ENCODE measurements around the gene IGSF6.

IGSF6 gene

DNA sequence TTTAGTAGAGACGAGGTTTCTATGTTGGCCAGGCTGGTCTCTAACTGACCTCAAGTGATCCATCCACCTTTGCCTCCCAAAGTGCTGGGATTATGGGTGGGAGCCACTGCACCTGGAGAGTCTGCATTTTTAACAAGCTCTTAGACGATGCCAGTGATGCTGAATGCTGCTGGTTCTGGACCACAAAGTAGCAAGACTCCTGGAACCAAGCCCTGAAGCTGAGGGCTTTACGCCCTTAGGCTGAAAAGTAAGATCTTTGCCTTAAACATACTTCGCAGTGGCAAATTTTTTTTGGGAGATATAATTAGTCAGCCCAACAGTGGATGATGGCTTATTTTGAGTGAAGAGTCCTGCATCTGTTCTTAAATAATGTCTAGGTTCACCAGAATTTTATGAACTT lies 39.0 kb downstream of the IGSF6 start:
- Histone ChIP-seq H3K4me3 (replicated peaks; ENCODE audit: low read depth, low read length) (no peak overlapping the region), H3K36me3 (ENCODE audit: control insufficient read depth, insufficient read depth, low read length) (no peaks in the 10 kb centered on the region; the same call in 1 of the 2 replicates), H3K27me3 (replicated peaks; ENCODE audit: control insufficient read depth, insufficient read depth, low read length) (no peaks in the 10 kb centered on the region)
- TF ChIP-seq, protein P1, sequence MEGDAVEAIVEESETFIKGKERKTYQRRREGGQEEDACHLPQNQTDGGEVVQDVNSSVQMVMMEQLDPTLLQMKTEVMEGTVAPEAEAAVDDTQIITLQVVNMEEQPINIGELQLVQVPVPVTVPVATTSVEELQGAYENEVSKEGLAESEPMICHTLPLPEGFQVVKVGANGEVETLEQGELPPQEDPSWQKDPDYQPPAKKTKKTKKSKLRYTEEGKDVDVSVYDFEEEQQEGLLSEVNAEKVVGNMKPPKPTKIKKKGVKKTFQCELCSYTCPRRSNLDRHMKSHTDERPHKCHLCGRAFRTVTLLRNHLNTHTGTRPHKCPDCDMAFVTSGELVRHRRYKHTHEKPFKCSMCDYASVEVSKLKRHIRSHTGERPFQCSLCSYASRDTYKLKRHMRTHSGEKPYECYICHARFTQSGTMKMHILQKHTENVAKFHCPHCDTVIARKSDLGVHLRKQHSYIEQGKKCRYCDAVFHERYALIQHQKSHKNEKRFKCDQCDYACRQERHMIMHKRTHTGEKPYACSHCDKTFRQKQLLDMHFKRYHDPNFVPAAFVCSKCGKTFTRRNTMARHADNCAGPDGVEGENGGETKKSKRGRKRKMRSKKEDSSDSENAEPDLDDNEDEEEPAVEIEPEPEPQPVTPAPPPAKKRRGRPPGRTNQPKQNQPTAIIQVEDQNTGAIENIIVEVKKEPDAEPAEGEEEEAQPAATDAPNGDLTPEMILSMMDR (IDR thresholded peaks at IDR 0.05; ENCODE audit: insufficient read depth, low read length, poor library complexity, severe bottlenecking), result no peak
- DNase-seq (ENCODE audit: extremely low read depth, insufficient read length), result no peak

DNA sequence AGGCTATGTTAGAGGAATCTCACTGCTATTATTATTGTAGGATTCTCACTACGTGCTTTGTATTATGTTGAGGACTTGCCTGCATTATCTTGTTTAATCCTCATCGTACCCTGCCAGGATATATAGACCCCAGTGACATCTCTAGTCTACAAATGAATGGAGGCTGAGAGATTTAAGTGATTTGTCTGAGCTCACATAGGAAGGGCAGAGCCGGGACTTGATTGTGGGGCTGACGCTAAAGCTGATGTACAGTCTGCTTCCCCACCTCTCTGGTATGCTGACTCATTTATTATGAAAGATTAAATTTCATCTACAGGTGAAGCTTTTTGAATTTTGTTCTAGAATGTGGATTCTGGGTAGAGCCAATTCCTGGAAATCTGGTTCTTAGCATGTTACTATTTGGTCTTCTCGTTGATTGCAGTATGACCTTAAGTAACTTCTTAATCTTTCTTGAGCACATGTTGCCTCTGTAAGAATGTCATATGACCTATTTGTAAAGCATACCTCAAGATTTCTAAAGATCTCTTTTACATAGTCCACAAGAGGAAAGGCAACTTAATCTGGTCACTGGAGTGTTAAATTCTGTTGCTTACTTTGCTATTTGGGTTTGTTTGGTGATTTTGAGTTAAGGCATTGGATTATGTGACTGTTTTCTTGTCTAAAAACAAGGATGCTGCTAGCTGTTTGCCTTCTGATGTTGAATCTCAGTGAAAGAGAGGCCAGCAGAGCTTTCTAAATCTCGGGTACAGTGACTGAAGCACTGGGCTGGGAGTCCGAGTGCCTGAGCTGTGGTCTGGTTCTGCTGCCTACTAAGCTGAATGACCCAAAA lies 40.6 kb downstream of the IGSF6 start:
- no peaks in the 10 kb centered on the region for H3K27me3 ChIP-seq (replicated peaks; ENCODE audit: control insufficient read depth, insufficient read depth, low read length)
- no peak overlapping the region for H3K4me3 ChIP-seq (replicated peaks; ENCODE audit: low read depth, low read length)
- no peaks in the 10 kb centered on the region; the same call in 1 of the 2 replicates for H3K36me3 ChIP-seq (ENCODE audit: control insufficient read depth, insufficient read depth, low read length)
- TF ChIP-seq, protein P1 (IDR thresholded peaks at IDR 0.05; ENCODE audit: insufficient read depth, low read length, poor library complexity, severe bottlenecking), result no peak
- no peak for DNase-seq (ENCODE audit: extremely low read depth, insufficient read length)

DNA sequence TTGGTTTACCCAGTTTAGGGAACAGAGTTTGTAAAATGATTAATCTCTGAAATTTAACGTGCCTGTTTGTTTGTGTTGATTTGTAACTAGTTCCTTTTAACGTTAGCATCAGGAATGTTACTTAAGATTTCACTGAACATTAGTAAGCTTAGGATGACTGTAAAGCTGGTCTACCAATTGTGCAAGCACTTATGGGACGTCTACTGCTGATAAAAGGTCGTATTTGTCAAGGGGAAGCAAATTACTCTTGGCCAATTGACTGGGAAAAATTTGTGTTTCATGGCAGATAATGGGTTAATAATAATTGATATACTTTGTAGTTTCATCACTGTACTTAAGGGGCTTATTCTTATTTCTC lies 41.2 kb downstream of the IGSF6 start:
- Histone ChIP-seq H3K36me3 (ENCODE audit: control insufficient read depth, insufficient read depth, low read length) (no peaks in the 10 kb centered on the region; the same call in 1 of the 2 replicates), H3K27me3 (replicated peaks; ENCODE audit: control insufficient read depth, insufficient read depth, low read length) (no peaks in the 10 kb centered on the region), H3K4me3 (replicated peaks; ENCODE audit: low read depth, low read length) (no peak overlapping the region)
- no peak for DNase-seq (ENCODE audit: extremely low read depth, insufficient read length)
- TF ChIP-seq, protein P1 (IDR thresholded peaks at IDR 0.05; ENCODE audit: insufficient read depth, low read length, poor library complexity, severe bottlenecking), result no peak

DNA sequence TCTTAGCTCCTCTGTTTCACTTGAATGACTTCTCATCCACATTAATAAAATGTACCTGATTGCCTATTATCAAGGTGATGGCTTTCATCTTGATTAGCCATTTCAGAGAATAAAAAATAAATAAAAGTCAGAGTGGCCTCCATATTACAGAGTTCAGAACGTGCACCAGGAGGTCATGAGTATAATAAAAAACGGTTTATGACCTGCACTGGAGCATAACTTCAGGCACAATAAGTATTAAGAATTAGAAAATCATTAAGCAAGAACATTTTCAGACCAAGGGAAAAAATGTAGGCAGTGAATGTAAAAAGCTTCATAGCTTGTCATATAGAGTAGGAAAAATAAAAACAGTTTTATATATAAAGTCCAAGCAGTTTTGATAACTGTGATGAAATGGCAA lies 41.6 kb downstream of the IGSF6 start:
- no peak overlapping the region for H3K4me3 ChIP-seq (replicated peaks; ENCODE audit: low read depth, low read length)
- no peak for DNase-seq (ENCODE audit: extremely low read depth, insufficient read length)
- H3K27me3 ChIP-seq (replicated peaks; ENCODE audit: control insufficient read depth, insufficient read depth, low read length), result no peaks in the 10 kb centered on the region
- H3K36me3 ChIP-seq (ENCODE audit: control insufficient read depth, insufficient read depth, low read length), result no peaks in the 10 kb centered on the region; the same call in 1 of the 2 replicates
- TF ChIP-seq, protein P1 (IDR thresholded peaks at IDR 0.05; ENCODE audit: insufficient read depth, low read length, poor library complexity, severe bottlenecking), result no peak

DNA sequence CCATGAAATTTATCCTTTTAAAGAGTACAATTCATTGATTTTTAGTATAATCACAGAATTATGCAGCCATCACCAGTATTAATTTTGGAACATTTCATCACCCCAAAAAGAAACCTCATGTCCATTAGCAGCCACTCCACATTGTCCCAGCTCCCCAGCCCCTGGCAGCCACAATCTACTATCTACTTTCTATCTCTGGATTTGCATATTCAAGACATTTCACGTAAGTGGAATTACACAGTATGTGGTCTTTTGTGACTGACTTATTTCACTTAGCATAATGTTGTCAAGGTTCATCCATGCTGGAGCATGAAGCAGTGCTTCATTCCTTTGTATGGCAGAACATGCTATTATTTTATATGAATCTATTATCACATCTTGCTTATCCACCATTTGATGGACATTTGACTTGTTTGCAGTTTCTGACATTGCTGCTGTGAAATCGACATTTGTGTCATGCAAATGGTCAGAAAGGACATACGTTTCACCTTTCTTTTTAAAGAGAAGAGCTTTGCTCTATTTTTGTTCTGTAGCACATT lies 42.3 kb downstream of the IGSF6 start:
- no peaks in the 10 kb centered on the region for H3K27me3 ChIP-seq (replicated peaks; ENCODE audit: control insufficient read depth, insufficient read depth, low read length)
- no peak for DNase-seq (ENCODE audit: extremely low read depth, insufficient read length)
- no peaks in the 10 kb centered on the region; the same call in 1 of the 2 replicates for H3K36me3 ChIP-seq (ENCODE audit: control insufficient read depth, insufficient read depth, low read length)
- TF ChIP-seq, protein P1 (IDR thresholded peaks at IDR 0.05; ENCODE audit: insufficient read depth, low read length, poor library complexity, severe bottlenecking), result no peak
- no peak overlapping the region for H3K4me3 ChIP-seq (replicated peaks; ENCODE audit: low read depth, low read length)
